GM19467 (cell line): ENCODE measurements around the gene CAPN13.
"Not testable (repeated sequence)": the region's sequence is repeated elsewhere in the genome, so short reads cannot be mapped to it uniquely, and the experiment has no call there.

Experiments
- ATAC-seq: cut with Tn5 transposase; IDR thresholded peaks from one replicate; pipeline ENCODE4 v1.9.1; 2021; ENCODE audit warnings: mild to moderate bottlenecking, moderate library complexity; ENCODE audit not compliant: unreplicated experiment

The CAPN13 gene

DNA sequence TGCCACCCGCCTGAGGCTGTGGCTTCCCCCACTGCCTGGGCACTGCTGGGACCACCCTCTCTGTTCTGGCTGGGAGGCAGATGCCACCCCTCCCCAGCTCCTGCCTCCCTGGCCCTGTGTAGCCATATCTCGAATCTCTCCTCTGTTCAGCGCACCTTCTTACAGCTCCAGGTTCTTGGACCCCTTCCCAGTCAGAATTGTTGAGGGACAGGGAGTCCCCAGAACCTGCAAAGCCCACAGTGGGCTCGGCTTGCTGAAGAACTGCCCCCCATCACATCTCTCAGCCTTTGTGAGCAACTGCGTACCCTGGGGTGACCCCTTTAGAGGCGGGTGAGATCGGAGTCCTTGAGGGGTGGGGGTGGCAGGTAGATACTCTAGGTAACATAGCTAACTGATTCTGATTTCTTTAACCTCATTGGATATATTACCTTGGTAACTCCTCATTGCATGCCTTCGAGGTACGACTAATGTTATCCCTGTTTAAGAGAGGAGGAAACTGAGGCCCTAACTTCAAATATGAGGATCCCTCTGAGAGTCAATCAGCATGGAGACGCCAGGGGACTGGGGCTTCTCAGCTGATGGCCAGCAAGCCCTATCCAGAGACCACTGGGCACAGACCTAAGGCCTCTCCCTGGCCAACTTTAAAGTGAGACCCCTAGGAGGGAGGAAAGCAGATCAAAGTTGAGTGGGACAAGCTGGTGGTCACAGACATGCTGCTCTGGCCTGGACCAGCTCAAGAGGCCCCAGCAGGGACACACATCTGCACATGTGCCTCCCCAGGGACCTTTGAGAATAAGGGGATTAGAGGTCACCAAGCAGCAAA lies 101.3 kb downstream of the CAPN13 start:
- no peak for ATAC-seq

DNA sequence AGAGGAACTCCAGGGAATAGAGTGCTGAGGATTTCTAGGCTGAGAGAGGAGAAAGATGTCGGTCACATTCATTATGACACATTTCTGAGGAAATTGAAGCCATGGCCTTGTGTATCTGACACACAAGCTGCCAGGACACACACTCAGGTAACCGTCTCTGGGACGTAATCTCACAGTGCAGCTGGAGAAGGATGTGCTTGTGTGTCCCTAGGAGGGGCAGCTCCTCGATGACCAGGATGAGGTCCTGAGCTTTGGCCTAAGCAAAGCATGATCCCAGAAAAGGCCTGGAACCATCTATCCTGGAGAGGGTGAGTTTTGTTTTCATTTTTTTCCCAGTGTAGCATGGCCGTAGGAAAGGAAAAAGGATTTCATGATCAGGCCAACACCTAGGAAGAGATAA lies 102.2 kb downstream of the CAPN13 start:
- ATAC-seq = no peak

DNA sequence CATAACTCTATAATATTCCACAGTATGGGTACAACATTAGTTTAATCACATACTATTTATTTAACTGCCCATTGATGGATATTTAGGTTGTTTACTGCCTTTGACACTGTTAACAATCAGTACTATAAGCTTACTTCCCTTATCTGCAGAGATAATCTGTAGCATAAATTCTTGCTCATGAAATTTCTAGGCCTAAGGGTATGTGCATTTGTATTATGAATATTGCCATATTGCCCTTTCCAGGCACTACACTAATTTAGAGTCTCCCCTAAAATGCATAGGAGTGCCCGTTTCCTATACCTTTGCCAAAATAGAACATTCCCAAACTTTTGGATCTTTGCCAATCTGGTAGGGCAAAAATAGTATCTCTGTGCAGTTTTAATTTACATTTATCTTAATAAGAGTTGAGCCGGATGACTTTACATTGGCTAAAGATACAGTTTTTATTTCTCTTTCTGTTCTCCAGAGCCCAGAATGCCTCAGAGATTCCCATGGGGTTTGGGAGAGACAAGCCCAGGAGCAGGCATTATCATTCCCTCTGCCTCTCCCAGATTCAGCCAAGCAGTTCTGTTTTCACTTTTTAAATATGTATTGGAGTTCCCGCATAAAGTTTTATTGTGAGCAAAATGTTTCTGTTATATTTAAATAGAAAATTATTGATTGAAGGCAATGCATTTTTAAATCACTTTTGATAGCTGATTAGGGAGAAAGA lies 102.8 kb downstream of the CAPN13 start:
- no peak for ATAC-seq

- no peak for ATAC-seq
Measured at GRCh38 chr2:30702694-30703093, 104.6 kb downstream of the CAPN13 start.

GRCh38 chr2:30701782-30702181 lies 105.5 kb downstream of the CAPN13 start:
- no peak for ATAC-seq

DNA sequence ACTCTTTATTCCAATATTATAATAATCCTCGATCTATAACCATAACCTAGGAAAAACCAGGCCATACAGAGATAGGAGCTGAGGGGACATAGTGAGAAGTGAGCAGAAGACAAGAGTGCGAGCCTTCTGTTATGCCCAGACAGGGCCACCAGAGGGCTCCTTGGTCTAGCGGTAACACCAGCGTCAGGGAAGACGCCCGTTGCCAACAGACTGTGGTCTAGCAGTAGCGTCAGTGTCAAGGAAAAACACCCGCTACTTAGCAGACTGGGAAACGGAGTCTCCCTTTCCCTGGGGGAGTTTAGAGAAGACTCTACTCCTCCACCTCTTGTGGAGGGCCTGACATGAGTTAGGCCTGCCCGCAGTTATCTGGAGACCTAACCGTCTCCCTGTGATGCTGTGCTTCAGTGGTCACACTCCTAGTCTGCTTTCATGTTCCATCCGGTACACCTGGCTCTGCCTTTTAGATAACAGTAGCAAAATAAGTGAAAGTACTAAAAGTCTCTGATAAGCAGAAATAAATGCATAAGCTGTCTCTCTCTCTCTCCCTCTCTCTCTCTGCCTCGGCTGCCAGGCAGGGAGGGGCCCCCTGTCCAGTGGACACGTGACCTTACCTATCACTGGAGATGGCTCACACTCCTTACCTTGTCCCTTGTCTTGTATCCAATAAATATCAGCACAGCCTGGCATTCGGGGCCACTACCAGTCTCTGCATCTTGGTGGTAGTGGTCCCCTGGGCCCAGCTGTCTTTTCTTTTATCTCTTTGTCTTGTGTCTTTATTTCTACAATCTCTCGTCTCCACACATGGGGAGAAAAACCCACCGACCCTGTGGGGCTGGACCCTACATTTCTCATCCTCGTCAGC lies 109.8 kb downstream of the CAPN13 start:
- not testable (repeated sequence) for ATAC-seq

DNA sequence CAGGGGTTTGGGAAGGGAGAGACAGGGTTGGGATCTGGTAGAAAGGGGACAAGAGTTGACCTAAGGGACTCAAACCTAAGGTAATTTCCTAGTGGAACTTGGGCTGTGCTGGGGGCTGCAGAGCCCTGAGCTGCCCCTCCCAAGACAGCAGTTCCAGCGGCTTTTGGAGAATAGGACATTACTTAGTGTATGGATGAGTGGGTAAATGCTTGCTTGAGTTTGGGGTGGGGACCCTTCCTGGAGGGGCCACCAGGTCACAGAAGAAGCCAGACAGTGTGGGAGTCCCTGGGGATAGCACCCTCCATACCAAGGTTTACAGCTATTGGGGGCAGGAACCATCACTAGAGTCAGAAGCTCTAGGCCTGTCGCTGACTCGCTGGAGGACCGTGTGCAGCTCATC lies 111.5 kb downstream of the CAPN13 start:
- ATAC-seq = no peak

GRCh38 chr2:30694286-30695055 lies 112.8 kb downstream of the CAPN13 start:
- no peak for ATAC-seq

DNA sequence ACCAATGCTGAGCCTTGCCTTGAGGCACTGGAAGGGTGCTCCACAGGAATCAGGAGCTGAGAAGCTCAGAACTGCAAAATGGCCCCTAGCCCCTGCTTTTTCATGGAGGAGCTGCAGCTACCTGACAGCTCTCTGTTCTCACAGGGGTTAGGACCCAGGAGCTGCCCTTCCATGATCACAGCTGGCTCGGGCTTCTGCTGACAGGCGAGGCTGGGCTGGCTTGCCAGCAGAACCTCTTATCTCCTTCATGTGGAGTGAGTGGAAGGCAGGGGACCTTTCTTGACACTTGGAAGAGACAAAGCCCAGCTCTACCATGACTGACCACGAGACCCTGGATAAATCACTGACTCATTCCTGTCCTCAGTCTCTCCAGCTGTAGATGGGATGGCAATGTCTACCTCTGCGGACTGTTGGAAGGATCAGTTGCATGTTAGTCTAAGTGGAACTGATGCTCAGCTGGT lies 113.4 kb downstream of the CAPN13 start:
- ATAC-seq = no peak

DNA sequence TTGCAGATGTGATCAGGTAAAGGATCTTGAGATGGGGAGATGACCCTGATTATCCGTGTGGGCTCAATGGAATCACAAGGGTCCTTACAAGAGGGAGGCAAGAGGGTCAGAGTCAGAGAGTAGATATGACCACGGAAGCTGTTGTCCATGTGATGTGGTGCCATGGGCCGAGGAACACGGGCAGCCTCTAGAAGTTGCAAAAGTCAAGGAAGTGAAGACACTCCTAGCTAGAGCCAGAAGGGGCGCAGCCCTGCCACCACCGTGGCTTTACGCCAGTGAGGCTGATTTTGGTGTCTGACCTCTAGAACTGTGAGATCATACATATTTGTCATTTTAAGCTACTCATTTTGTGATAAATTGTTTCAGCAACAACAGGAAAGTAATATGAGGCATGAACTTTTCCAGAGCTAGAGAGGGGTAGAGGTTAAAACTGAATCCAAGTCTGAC lies 114.4 kb downstream of the CAPN13 start:
- ATAC-seq = no peak

DNA sequence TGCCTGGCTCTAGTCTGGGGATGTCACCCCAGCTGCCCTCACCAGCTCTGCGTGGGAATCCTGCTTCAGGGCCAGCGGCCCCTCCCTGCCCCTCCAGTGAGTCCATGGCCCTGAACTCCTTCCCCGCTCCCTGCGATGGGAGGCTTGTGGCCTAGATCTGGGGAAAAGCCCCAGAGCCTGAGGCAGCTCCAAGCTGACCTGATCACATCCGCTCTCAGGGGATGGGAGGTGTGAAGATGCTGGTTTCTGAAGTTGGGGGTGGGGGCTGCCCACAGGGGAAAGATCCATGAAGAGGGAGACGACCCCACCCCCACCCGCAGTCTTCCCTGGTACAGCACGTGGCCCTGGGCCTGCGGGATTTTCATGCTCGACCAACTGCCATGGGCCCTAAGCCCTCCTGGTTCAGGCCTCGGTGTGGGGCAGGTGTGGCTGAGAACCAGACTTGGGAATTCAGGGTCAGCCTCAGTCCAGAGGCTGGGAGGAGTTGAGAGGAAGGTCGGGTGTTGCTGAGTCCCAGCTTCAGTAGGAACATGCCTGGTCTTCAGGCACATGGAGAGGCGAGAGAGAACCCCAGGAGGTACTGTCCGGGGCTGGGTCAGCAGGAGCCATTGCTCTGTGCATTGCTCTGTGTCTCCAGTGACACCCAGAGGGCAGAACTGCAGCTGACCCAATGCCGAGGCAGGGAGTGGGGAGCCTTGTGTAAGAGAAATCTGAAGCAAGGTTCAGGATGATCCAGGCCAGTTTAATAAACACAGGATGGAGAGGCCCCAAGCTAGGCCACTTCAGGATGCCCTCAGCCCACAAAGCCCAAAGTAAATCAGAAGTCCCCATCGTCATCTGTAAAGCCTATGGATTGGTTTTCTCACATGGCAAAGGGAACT lies 115.1 kb downstream of the CAPN13 start:
- ATAC-seq = no peak

DNA sequence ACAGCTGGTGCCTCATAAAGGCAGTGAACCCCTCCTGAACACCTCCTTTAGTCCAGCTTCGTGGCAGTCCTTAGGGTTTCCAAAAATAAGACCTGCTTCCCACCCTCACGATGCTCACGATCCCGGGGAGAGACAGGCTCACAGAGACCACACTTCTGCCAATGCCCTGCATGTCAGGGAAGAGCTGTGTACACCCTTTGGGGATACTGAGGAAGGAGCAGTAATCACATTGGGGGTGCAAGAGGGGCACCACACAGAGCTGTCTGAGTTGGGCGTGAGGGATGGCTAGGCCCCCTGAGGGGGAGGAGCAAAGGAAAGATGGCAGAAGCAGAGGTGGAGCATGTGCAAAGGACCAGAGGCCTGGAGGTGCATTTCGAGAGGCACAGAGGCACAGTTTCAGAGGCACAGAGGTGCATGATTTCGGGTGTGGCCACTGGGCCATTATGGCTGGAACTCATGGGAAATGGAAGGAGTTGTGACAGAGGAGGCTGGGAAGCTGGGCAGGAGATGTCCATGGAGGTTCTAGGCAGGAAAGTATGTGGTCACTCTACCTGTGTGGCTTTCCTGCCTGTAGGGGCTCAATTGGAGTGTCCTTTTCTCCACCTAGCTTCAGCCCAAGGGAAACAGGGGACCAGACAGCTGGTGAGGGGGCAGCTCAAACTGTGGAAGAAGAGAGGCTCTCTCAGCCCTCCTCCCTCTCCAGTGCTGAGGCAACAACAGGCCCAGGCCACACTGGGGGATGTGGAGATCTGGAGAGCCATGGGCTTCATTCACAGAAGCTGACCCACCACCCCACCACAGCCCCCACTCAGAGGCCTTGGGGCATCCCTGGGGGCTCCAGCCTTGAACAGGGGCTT lies 115.9 kb downstream of the CAPN13 start:
- ATAC-seq = no peak

DNA sequence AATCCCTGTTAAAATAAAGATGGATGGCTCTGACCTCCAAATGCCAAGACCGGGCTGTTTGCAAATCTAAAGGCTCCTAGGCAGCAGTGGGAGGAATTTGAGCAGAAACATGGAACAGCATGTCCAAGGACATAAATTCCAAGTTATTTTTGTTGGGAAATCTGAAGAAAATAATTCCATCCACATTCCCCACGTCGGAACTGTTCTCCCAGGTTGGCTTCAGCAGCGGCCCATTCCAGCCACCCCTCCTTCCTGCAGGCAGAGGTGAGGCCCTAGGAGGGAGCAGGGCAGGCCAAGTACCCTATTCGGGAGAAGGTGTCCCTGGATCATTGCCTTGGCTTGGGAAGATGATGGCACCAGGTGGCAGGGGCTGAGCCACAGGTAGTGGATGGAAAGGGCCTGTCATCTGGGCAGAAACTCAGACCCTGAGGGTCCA lies 117.1 kb downstream of the CAPN13 start:
- no peak for ATAC-seq

DNA sequence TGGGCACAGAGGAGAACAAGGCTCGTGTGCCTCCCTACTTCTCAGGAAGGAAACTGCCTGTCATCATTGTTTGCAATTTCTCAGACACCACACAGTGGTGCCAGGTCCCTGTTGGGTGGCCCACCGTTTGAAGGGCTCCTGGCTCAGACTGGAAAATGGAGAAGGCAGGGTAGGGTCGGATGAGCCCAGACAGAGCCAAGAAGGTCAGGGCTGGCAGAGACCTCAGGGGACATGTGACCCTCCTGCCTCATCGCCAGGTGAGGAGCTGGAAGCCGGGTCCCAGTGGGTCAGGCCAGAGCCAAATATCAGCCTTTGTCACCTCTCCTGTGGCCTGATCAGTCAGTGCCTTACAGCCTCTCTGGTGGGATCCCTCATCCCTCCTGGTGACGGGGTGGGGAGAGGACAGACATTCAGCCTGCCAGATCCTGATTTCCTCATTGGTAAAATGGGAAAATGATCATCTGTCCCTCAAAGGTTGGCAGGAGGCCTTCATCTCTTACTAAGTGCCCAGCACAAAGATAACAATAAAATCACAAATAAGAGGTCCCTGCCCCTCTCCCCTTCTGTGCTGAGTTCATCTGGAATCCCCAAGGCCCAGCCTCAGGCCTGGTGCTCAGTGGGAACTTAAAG lies 117.6 kb downstream of the CAPN13 start:
- ATAC-seq = no peak

DNA sequence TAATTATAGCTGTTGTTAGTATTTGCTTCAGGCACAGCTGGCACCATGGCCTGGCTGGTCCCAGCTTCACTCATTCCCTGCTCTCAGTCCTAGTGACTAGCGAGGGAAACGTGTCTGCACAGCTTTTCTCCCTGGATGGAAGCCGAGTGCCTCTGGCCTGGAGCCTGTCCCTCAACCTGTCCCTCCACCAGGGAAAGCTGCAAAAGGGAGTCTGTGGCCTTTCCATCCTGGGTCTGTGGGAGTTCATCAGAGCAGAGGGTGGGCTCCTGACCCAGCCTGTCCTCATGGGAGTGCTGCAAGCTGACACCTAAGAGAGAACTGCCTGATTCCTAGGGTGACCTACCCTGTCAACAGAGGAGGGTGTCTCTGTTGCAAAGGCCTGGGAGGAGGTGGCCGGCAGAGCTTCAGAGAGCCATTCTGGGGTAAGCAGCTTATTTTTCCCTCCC lies 118.3 kb downstream of the CAPN13 start:
- ATAC-seq = no peak

DNA sequence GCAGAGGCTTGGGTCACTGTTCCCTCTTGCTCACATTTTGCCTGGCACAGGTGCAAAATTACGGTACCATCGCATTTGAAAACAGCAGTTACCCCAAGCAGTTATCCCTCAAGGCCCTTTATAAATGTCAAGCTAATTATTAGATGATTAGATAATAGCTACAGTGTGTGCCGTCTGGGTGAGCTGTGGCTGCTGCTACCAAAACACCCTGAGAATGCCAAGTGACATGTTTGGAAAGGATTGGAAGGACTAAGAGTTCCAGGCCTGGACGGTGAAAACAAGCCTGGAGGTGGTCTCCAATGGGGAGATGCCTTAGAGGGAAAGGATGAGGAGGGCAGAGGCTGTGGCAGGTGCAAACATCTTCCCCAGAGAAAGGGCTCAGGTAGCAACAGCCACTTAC lies 120.6 kb downstream of the CAPN13 start:
- ATAC-seq = no peak

DNA sequence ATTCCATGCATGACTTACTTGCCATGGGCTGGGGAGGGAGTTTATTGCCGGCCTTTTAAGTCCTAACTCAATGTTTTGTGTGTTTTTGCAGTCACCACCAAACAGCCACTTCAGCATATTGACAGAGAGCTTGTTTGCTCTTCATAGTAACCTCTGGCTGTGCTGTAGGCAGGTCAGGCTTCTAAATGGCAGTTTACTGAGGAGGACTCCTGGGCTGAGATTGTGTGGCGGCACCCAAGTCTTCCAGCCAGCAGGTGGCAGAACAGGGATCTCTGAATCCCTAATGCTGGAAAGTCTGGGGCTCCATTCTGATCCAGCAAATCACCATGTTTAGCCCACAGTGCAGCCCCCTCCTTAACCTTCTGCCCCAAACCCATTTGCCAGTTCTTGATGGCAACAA lies 121.2 kb downstream of the CAPN13 start:
- no peak for ATAC-seq

- no peak for ATAC-seq
Measured at GRCh38 chr2:30684996-30685395, 122.2 kb downstream of the CAPN13 start.
